Suppressor macrophage (primary cell): Measurements from ENCODE around the gene METTL25B.
A peak's percentile ranks its signal among the peaks of the same experiment; 100 is the strongest.
"Not testable (repeated sequence)": the region's sequence is repeated elsewhere in the genome, so short reads cannot be mapped to it uniquely, and the experiment has no call there.

Experiments used
- DNase-seq, 4 experiments: peaks; one replicate each; pipeline ENCODE4 v3.0.0-alpha.2; 2020 to 2022

METTL25B gene

GRCh38 chr1:156748670-156749418 lies 20.6 kb downstream of the METTL25B start:
- peak; percentile 52 to 75 (median 72) for DNase-seq

GRCh38 chr1:156749419-156750118 lies 21.3 kb downstream of the METTL25B start:
- DNase-seq: peak in 2 of 4 experiments; percentile 38 to 41

GRCh38 chr1:156750191-156750672 lies 22.0 kb downstream of the METTL25B start:
- peak in 3 of 4 experiments; percentile 35 to 46 (median 45) for DNase-seq

- DNase-seq: peak in 3 of 4 experiments; percentile 49 to 74 (median 58)
Observed at GRCh38 chr1:156750711-156751450, 22.6 kb downstream of the METTL25B start.

GRCh38 chr1:156751451-156751756 lies 23.1 kb downstream of the METTL25B start, which contains the start of gene HDGF:
Gene HDGF (minus strand): TSS chr1:156751675. CDS start chr1:156751429, 246 bp downstream.
- DNase-seq: no peak

GRCh38 chr1:156751757-156752481 lies 23.6 kb downstream of the METTL25B start:
- DNase-seq: peak; percentile 94 to 98 (median 96)

- DNase-seq: peak in 2 of 4 experiments; percentile 13 to 22
Observed at GRCh38 chr1:156752843-156753482, 24.7 kb downstream of the METTL25B start.

- no peak for DNase-seq
Observed at GRCh38 chr1:156754219-156754618, 25.9 kb downstream of the METTL25B start.

GRCh38 chr1:156755527-156755950 lies 27.3 kb downstream of the METTL25B start:
- no peak for DNase-seq

- DNase-seq: no peak
Observed at GRCh38 chr1:156756355-156756754, 28.1 kb downstream of the METTL25B start.

GRCh38 chr1:156757572-156758253 lies 29.4 kb downstream of the METTL25B start:
- DNase-seq: not testable (repeated sequence)

GRCh38 chr1:156760092-156760795 lies 32.0 kb downstream of the METTL25B start:
- no peak for DNase-seq

- no peak for DNase-seq
Observed at GRCh38 chr1:156760796-156761104, 32.5 kb downstream of the METTL25B start.

- DNase-seq: not testable (repeated sequence)
Observed at GRCh38 chr1:156765136-156765535, 36.9 kb downstream of the METTL25B start.

- peak in 3 of 4 experiments; percentile 47 to 68 (median 48) for DNase-seq
Observed at GRCh38 chr1:156765666-156766065, 37.4 kb downstream of the METTL25B start.

GRCh38 chr1:156766298-156767100 lies 38.2 kb downstream of the METTL25B start:
- DNase-seq: no peak

- peak; percentile 98 to 100 (median 98) for DNase-seq
Observed at GRCh38 chr1:156767101-156767878, 39.0 kb downstream of the METTL25B start, which contains the start of gene PRCC. Gene PRCC (plus strand): TSS chr1:156767535. CDS start chr1:156767772, 237 bp downstream.

GRCh38 chr1:156767879-156768604 lies 39.8 kb downstream of the METTL25B start:
- peak; percentile 33 to 68 (median 42) for DNase-seq
